ENCODE data around the gene NUP54.

NUP54 gene

GRCh38 chr4:76187152-76187551 lies 39.0 kb upstream of the NUP54 start:
- DNase-seq (ENCODE audit: low read depth, low spot score) = no peak
- no peak overlapping the region for H3K4me3 ChIP-seq
- H3K9me3 ChIP-seq (ENCODE audit: low read depth, low read length) = no peaks in the 10 kb centered on the region
- no peak overlapping the region for H3K27ac ChIP-seq
- no peak overlapping the region for H3K9ac ChIP-seq (ENCODE audit: insufficient read length)
- peaks cover 11% of the 10 kb centered on the region for H3K36me3 ChIP-seq (ENCODE audit: insufficient read depth, low read length)
- TF ChIP-seq FOXP2 (optimal IDR thresholded peaks at IDR 0.05; ENCODE audit: control extremely low read depth, extremely low read length, insufficient read depth) (no peak), EZH2 (IDR thresholded peaks at IDR 0.05) (no peak), POLR2AphosphoS5 (IDR thresholded peaks at IDR 0.05; ENCODE audit: borderline replicate concordance, low read depth, low read length) (no peak)

GRCh38 chr4:76182463-76182862 lies 34.3 kb upstream of the NUP54 start:
- H3K4me3 ChIP-seq = no peak overlapping the region
- H3K36me3 ChIP-seq (ENCODE audit: insufficient read depth, low read length) = no peaks in the 10 kb centered on the region

GRCh38 chr4:76179398-76180318 lies 31.5 kb upstream of the NUP54 start:
- peak; percentile 69 for DNase-seq (ENCODE audit: low read depth, low spot score)
- Histone ChIP-seq H3K36me3 (ENCODE audit: insufficient read depth, low read length) (peaks cover under 1% of the 10 kb centered on the region; the same call in 1 of the 2 replicates), H3K27ac (no peak overlapping the region), H3K4me3 (no peak overlapping the region), H3K9me3 (ENCODE audit: low read depth, low read length) (no peaks in the 10 kb centered on the region), H3K9ac (ENCODE audit: insufficient read length) (no peak overlapping the region)
- TF ChIP-seq FOXP2 (optimal IDR thresholded peaks at IDR 0.05; ENCODE audit: control extremely low read depth, extremely low read length, insufficient read depth) (no peak), EZH2 (IDR thresholded peaks at IDR 0.05) (no peak), POLR2AphosphoS5 (IDR thresholded peaks at IDR 0.05; ENCODE audit: borderline replicate concordance, low read depth, low read length) (no peak)

More at GRCh38 chr4:76182463-76182862, 34.3 kb upstream of the NUP54 start:
- no peak for TF ChIP-seq EZH2 (IDR thresholded peaks at IDR 0.05)
- no peak for TF ChIP-seq POLR2AphosphoS5 (IDR thresholded peaks at IDR 0.05; ENCODE audit: borderline replicate concordance, low read depth, low read length)
- TF ChIP-seq FOXP2 (optimal IDR thresholded peaks at IDR 0.05; ENCODE audit: control extremely low read depth, extremely low read length, insufficient read depth) = no peak
- H3K9me3 ChIP-seq (ENCODE audit: low read depth, low read length) = no peaks in the 10 kb centered on the region
- H3K9ac ChIP-seq (ENCODE audit: insufficient read length) = no peak overlapping the region
- no peak for DNase-seq (ENCODE audit: low read depth, low spot score)
- H3K27ac ChIP-seq = no peak overlapping the region

DNA sequence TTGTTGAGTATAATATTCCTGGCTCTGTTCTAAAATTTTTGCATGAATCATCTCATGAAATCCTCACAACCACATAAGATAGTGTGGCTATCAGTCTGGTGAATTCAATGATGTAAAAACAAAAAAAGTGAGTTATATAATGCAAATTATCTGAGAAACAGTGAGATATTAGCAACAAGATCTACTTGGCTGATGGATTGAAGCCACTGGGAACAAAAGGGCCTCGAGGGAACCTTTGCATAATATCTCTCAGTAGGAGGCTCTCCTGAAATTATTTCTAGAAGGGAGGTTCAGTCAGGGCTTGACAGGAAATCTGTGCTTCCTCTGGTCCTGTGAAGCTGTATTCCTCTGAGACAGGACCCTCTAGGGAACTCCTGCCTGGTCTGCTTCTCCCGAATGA lies 30.1 kb upstream of the NUP54 start:
- no peak for DNase-seq (ENCODE audit: low read depth, low spot score)
- Histone ChIP-seq H3K9me3 (ENCODE audit: low read depth, low read length) (no peaks in the 10 kb centered on the region), H3K27ac (no peak overlapping the region), H3K4me3 (no peak overlapping the region), H3K9ac (ENCODE audit: insufficient read length) (no peak overlapping the region), H3K36me3 (ENCODE audit: insufficient read depth, low read length) (peaks cover 9% of the 10 kb centered on the region; the same call in 1 of the 2 replicates)
- TF ChIP-seq POLR2AphosphoS5 (IDR thresholded peaks at IDR 0.05; ENCODE audit: borderline replicate concordance, low read depth, low read length) (no peak), EZH2 (IDR thresholded peaks at IDR 0.05) (no peak), FOXP2 (optimal IDR thresholded peaks at IDR 0.05; ENCODE audit: control extremely low read depth, extremely low read length, insufficient read depth) (no peak)

GRCh38 chr4:76177709-76178108 lies 29.5 kb upstream of the NUP54 start:
- no peak overlapping the region for H3K27ac ChIP-seq
- no peak overlapping the region for H3K9ac ChIP-seq (ENCODE audit: insufficient read length)
- peaks cover 9% of the 10 kb centered on the region; the same call in 1 of the 2 replicates for H3K36me3 ChIP-seq (ENCODE audit: insufficient read depth, low read length)
- TF ChIP-seq POLR2AphosphoS5 (IDR thresholded peaks at IDR 0.05; ENCODE audit: borderline replicate concordance, low read depth, low read length) (no peak), FOXP2 (optimal IDR thresholded peaks at IDR 0.05; ENCODE audit: control extremely low read depth, extremely low read length, insufficient read depth) (no peak), EZH2 (IDR thresholded peaks at IDR 0.05) (no peak)
- no peak for DNase-seq (ENCODE audit: low read depth, low spot score)
- no peak overlapping the region for H3K4me3 ChIP-seq
- no peaks in the 10 kb centered on the region for H3K9me3 ChIP-seq (ENCODE audit: low read depth, low read length)

DNA sequence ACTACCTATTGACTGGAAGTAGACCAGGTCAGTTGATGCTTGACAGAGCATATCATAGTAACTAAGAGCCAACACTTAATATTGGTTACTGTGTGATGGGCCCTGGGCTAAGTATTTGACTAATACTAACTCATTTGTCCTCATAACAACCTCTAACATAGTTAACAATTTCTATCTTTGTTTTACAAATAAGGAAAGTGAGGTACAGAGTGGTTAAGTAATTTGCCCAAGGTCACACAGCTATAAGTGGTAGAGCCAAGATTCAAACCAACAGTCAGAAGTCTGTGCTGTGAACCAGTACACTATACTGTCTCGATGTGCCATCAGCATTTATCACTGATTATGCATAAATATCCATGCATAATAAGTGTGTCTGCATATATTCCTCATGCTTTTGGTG lies 27.1 kb upstream of the NUP54 start:
- no peak overlapping the region for H3K27ac ChIP-seq
- H3K36me3 ChIP-seq (ENCODE audit: insufficient read depth, low read length) = peaks cover 9% of the 10 kb centered on the region; the same call in 1 of the 2 replicates
- DNase-seq (ENCODE audit: low read depth, low spot score) = no peak
- no peak overlapping the region for H3K9ac ChIP-seq (ENCODE audit: insufficient read length)
- H3K9me3 ChIP-seq (ENCODE audit: low read depth, low read length) = no peaks in the 10 kb centered on the region
- no peak overlapping the region for H3K4me3 ChIP-seq
- TF ChIP-seq FOXP2 (optimal IDR thresholded peaks at IDR 0.05; ENCODE audit: control extremely low read depth, extremely low read length, insufficient read depth) (no peak), POLR2AphosphoS5 (IDR thresholded peaks at IDR 0.05; ENCODE audit: borderline replicate concordance, low read depth, low read length) (no peak), EZH2 (IDR thresholded peaks at IDR 0.05) (no peak)

DNA sequence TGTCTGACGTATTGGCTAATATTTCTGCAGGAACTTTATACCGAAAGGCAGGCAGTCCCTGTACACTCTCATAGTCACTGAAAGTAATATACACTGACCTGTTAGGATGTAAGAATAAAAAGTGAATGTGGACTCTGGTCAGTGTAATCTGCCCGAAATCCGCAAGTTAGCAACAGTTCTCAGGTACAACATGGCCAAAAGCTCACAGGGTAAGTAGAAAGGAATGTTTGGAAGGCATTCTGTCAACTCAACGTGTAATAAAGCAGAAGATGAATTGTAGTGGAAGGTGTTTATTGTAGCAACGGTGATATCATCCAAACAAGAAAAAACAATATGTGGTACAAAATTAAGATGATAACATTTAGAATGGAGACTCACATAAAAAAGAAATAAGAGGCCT lies 26.0 kb upstream of the NUP54 start:
- H3K4me3 ChIP-seq = no peak overlapping the region
- H3K27ac ChIP-seq = no peak overlapping the region
- no peaks in the 10 kb centered on the region for H3K9me3 ChIP-seq (ENCODE audit: low read depth, low read length)
- TF ChIP-seq EZH2 (IDR thresholded peaks at IDR 0.05) (no peak), FOXP2 (optimal IDR thresholded peaks at IDR 0.05; ENCODE audit: control extremely low read depth, extremely low read length, insufficient read depth) (no peak), POLR2AphosphoS5 (IDR thresholded peaks at IDR 0.05; ENCODE audit: borderline replicate concordance, low read depth, low read length) (no peak)
- H3K36me3 ChIP-seq (ENCODE audit: insufficient read depth, low read length) = peaks cover 14% of the 10 kb centered on the region
- no peak overlapping the region for H3K9ac ChIP-seq (ENCODE audit: insufficient read length)
- no peak for DNase-seq (ENCODE audit: low read depth, low spot score)

DNA sequence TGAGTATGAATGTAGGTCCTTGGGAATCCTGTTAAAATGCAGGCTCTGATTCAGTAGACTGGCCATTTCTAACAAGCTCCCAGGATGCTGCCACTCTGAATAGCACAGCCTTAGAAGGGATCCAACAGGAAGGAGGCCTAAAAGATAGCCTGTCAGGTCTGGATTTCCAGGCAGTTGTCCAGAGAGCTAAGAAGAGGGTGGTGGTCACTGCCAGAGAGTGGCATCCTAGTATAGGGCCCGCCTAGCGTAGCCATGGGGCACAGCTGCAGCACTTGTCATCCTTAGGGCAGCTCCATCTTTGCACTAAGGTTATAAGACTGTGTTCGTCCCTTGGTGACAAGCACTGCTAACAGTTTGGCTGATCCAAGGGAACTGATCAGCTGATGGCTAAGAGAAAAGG lies 20.5 kb upstream of the NUP54 start:
- Histone ChIP-seq H3K27ac (no peak overlapping the region), H3K9me3 (ENCODE audit: low read depth, low read length) (no peaks in the 10 kb centered on the region), H3K4me3 (no peak overlapping the region), H3K9ac (ENCODE audit: insufficient read length) (no peak overlapping the region), H3K36me3 (ENCODE audit: insufficient read depth, low read length) (peaks cover 21% of the 10 kb centered on the region)
- no peak for DNase-seq (ENCODE audit: low read depth, low spot score)
- no peak for TF ChIP-seq EZH2 (IDR thresholded peaks at IDR 0.05)
- TF ChIP-seq POLR2AphosphoS5 (IDR thresholded peaks at IDR 0.05; ENCODE audit: borderline replicate concordance, low read depth, low read length) = no peak
- TF ChIP-seq FOXP2 (optimal IDR thresholded peaks at IDR 0.05; ENCODE audit: control extremely low read depth, extremely low read length, insufficient read depth) = no peak

All from SK-N-MC (cell line).